IgD-negative memory B cell (primary cell): ENCODE results near the gene MED13. TPM values are rescaled to one million over a fixed set of nuclear protein-coding genes. Genes with fewer than 3 reads are reported as not detected.
A peak's percentile ranks its signal among the peaks of the same experiment; 100 is the strongest.
"Not testable (repeated sequence)": the region's sequence is repeated elsewhere in the genome, so short reads cannot be mapped to it uniquely, and the experiment has no call there.

Experiments
- H3K27ac Mint-ChIP-seq, 3 donors: one replicate each; pipeline ENCODE4 v1.8.0; 2020 to 2022; ENCODE audit warnings: mild to moderate bottlenecking in 3 of 3, mixed read lengths in 3 of 3, moderate library complexity in 1 of 3
- H3K27me3 Mint-ChIP-seq: one replicate; pipeline ENCODE4 v1.8.0; 2021; ENCODE audit warnings: mixed read lengths
- H3K36me3 Mint-ChIP-seq: one replicate; pipeline ENCODE4 v1.8.0; 2020; ENCODE audit warnings: mild to moderate bottlenecking, mixed read lengths
- H3K4me1 Mint-ChIP-seq, 3 donors: one replicate each; pipeline ENCODE4 v1.8.0; 2020 to 2022; ENCODE audit warnings: mixed read lengths in 3 of 3, mild to moderate bottlenecking in 1 of 3
- H3K4me3 Mint-ChIP-seq, 4 donors: one replicate each; pipeline ENCODE4 v1.8.0; 2020 to 2022; ENCODE audit warnings: mild to moderate bottlenecking in 4 of 4, mixed read lengths in 4 of 4, moderate library complexity in 3 of 4
- H3K9me3 Mint-ChIP-seq, 3 donors: one replicate each; pipeline ENCODE4 v1.8.0; 2020 to 2021; ENCODE audit warnings: mixed read lengths in 3 of 3, mild to moderate bottlenecking in 1 of 3
- polyA plus RNA-seq: library from polyadenylated mRNA; unstranded; fragments of 300-500 nt; fragmentation: Illumina TruSeq; gene quantifications from one replicate; pipeline ENCODE4 v1.2.3, GENCODE V29; 2021

The MED13 gene
- polyA plus RNA-seq, 1 donor from 2014 or later = 3.7 TPM

DNA sequence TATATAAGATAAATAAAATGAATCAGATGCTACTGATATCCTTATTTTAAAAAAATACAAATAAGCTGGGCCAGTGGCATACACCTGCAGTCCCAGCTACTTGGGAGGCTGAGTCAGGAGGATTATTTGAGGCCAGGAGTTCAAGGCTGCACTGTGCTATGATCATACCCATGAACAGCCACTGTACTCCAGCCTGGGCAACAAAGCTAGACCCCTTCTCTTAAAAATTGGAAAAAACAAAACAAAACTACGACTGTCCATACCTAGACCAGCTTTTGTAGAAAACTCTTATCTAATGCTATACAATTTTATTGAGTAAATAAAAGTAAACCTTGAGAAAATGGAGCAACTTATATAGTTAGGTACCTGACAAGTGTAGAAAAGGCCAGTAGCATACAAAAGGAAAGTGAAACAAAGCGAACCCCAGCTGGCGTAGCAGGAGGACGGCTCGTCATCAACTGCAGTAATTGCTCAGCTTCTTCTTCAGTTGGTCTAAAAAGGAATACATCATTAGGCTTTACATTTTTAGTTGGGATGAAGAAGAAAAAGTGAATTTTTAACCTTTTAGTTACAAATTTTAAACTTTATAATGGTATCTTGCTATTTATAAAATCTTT lies 160.9 kb downstream of the MED13 start:
- H3K27ac Mint-ChIP-seq = peak overlapping the region; percentile 47 to 99 (median 75)
- peaks cover 7% of the 10 kb centered on the region for H3K36me3 Mint-ChIP-seq
- H3K4me1 Mint-ChIP-seq = peaks cover 4 to 10% (median 6%) of the 10 kb centered on the region in 3 donors
- H3K27me3 Mint-ChIP-seq = no peaks in the 10 kb centered on the region
- H3K9me3 Mint-ChIP-seq = no peaks in the 10 kb centered on the region
- peak overlapping the region; percentile 5 to 85 (median 72) for H3K4me3 Mint-ChIP-seq

DNA sequence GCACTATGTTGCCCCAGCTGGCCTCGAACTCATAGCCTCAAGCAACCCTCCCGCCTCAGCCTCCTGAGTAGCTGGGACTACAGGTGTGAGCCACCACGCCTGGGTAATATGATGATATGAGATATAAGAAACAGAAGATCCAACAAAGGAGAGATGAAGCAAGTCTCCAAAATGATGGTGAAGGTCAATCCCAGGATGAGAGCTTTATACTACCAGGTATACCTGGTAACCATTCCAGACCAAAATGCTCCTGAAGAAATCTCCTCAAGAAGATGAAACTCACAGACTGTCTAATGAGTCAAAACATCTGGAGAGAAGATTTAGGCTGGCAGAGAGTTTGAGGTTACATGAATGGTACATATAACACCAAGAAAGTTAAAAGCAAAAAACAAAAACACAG lies 161.8 kb downstream of the MED13 start:
- H3K27me3 Mint-ChIP-seq = no peaks in the 10 kb centered on the region
- no peak overlapping the region for H3K27ac Mint-ChIP-seq
- H3K36me3 Mint-ChIP-seq = peaks cover 10% of the 10 kb centered on the region

DNA sequence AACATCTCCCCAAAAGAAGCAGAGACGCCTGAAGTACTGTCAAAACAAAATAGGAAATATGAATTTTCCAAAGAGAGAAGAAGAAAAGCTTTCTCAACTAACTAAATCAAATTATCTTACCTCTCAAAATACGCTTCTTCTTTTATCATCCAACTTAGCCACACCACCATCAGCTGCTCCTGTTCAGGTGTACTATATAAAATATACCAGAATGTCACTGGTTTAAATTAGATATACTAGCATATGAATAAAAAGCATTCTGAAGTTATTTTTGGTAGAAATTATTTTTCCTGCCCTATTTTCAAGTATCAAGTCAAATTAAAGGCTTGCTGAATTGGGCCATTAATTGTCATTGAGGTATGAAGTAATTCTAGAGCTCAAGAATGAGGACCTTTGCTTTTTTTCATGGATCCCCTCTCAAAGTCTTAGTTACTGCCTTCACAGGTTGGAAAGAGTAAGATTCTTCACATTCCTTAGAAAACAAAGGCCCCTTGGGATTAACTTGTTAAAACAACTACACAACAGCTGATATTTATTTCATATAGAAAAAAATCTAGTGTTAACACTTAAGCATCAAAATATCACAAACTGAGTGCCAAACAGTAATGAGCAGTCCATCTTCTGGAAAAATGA lies 167.4 kb downstream of the MED13 start:
- H3K27ac Mint-ChIP-seq = no peak overlapping the region
- H3K4me1 Mint-ChIP-seq = no peaks in the 10 kb centered on the region
- H3K9me3 Mint-ChIP-seq = no peaks in the 10 kb centered on the region
- H3K4me3 Mint-ChIP-seq = no peak overlapping the region
- no peaks in the 10 kb centered on the region for H3K27me3 Mint-ChIP-seq
- H3K36me3 Mint-ChIP-seq = peaks cover 11% of the 10 kb centered on the region

More for the DNA sequence above, 161.8 kb downstream of the MED13 start:
- no peaks in the 10 kb centered on the region for H3K9me3 Mint-ChIP-seq
- H3K4me3 Mint-ChIP-seq = no peak overlapping the region
- peaks cover 4 to 10% (median 6%) of the 10 kb centered on the region in 3 donors for H3K4me1 Mint-ChIP-seq

GRCh38 chr17:61895391-61895790 lies 169.7 kb downstream of the MED13 start:
- no peaks in the 10 kb centered on the region for H3K4me1 Mint-ChIP-seq
- peaks cover 10% of the 10 kb centered on the region for H3K36me3 Mint-ChIP-seq
- H3K9me3 Mint-ChIP-seq = no peaks in the 10 kb centered on the region
- no peak overlapping the region for H3K4me3 Mint-ChIP-seq
- no peak overlapping the region for H3K27ac Mint-ChIP-seq
- H3K27me3 Mint-ChIP-seq = no peaks in the 10 kb centered on the region

GRCh38 chr17:61894310-61894709 lies 170.8 kb downstream of the MED13 start:
- H3K4me3 Mint-ChIP-seq, H3K36me3 Mint-ChIP-seq, H3K27ac Mint-ChIP-seq, H3K9me3 Mint-ChIP-seq, H3K4me1 Mint-ChIP-seq, H3K27me3 Mint-ChIP-seq: not testable (repeated sequence)

Other genes with a start within 250 kb of the MED13 start
- gene BRIP1, start 201.8 kb downstream of the MED13 start, polyA plus RNA-seq = 2.7 TPM
- gene INTS2, start 137.3 kb downstream of the MED13 start, polyA plus RNA-seq = 2.9 TPM